OCI-LY7 (cell line): ENCODE results near the gene CNTF. TPM values are rescaled to one million over a fixed set of nuclear protein-coding genes. Genes with fewer than 3 reads are reported as not detected.

ENCODE experiments used
- BruUV-seq: library from RNA; stranded (reverse); fragments of 400-500 nt; replicated peaks from 2 replicates; lab custom pipeline; 2021; lab: Mats Ljungman, UMichigan
- CTCF ChIA-PET: fragments of 300-600 bp; sonication (Branson Sonifier 250); formaldehyde crosslinking; loops from one replicate; lab custom pipeline; 2022; ENCODE audit warnings: antibody characterized with exemption; ENCODE audit not compliant: unreplicated experiment; lab: Charles Lee
- POLR2A ChIA-PET: fragments of 300-600 bp; sonication (Branson Sonifier 250); formaldehyde crosslinking; loops from one replicate; lab custom pipeline; 2022; ENCODE audit warnings: antibody characterized with exemption; lab: Charles Lee
- DNase-seq: peaks from one replicate; pipeline ENCODE4 v3.0.0-alpha.2; 2015; ENCODE audit warnings: low spot score
- H2AFZ ChIP-seq: fragments of 200-600 bp; sonication (generic), shearing (Covaris generic); 2 replicates; pipeline ENCODE4 v1.6.1; 2014; ENCODE audit warnings: mild to moderate bottlenecking, antibody characterized with exemption, low read length, moderate library complexity
- H3K27ac ChIP-seq: fragments of 200-600 bp; sonication (generic); 2 replicates; pipeline ENCODE4 v1.5.1; 2014; ENCODE audit warnings: mixed run types, low read depth, mild to moderate bottlenecking, moderate library complexity, low read length, inconsistent platforms; ENCODE audit not compliant: poor library complexity, severe bottlenecking
- H3K36me3 ChIP-seq: fragments of 200-600 bp; sonication (generic); 2 replicates; pipeline ENCODE4 v1.6.1; 2014; ENCODE audit warnings: mild to moderate bottlenecking, antibody characterized with exemption, low read length, moderate library complexity, mixed read lengths; ENCODE audit not compliant: insufficient read depth
- H3K4me1 ChIP-seq: fragments of 200-600 bp; sonication (generic); 2 replicates; pipeline ENCODE4 v1.5.1; 2014; ENCODE audit warnings: mild to moderate bottlenecking, low read length; ENCODE audit not compliant: insufficient read depth, poor library complexity, severe bottlenecking
- H3K4me2 ChIP-seq: fragments of 200-600 bp; sonication (generic); 2 replicates; pipeline ENCODE4 v1.6.1; 2014; ENCODE audit warnings: mild to moderate bottlenecking, low read length
- H3K4me3 ChIP-seq: fragments of 200-600 bp; sonication (generic); 2 replicates; pipeline ENCODE4 v1.5.1; 2014; ENCODE audit warnings: mild to moderate bottlenecking, low read depth, low read length; ENCODE audit not compliant: poor library complexity, severe bottlenecking
- H3K79me2 ChIP-seq: fragments of 200-600 bp; sonication (generic); 2 replicates; pipeline ENCODE4 v1.6.1; 2016; ENCODE audit warnings: low read depth, mild to moderate bottlenecking, low read length, moderate library complexity, mixed read lengths; ENCODE audit not compliant: insufficient read depth
- H3K9me2 ChIP-seq: fragments of 200-600 bp; sonication (generic); 2 replicates; pipeline ENCODE4 v1.6.1; 2016; ENCODE audit warnings: mild to moderate bottlenecking, low read length, mixed read lengths; ENCODE audit not compliant: insufficient read depth
- H3K9me3 ChIP-seq: fragments of 200-600 bp; sonication (generic); 2 replicates; pipeline ENCODE4 v1.6.1; 2014; ENCODE audit warnings: mild to moderate bottlenecking, mixed run types, low read length, mixed read lengths
- H4K20me1 ChIP-seq: fragments of 200-600 bp; sonication (generic); 2 replicates; pipeline ENCODE4 v1.6.1; 2014; ENCODE audit warnings: mild to moderate bottlenecking, antibody characterized with exemption, low read length, moderate library complexity, mixed read lengths; ENCODE audit not compliant: insufficient read depth
- CTCF ChIP-seq: fragments of 200-600 bp; sonication (generic); conservative IDR thresholded peaks from 2 replicates; pipeline ENCODE4 v1.5.1; 2014; ENCODE audit warnings: mild to moderate bottlenecking, antibody characterized with exemption, low read length, moderate library complexity, mixed read lengths
- EZH2phosphoT487 ChIP-seq: fragments of 200-600 bp; sonication (generic); IDR thresholded peaks from 2 replicates; pipeline ENCODE4 v1.6.1; 2018; ENCODE audit warnings: low read depth, borderline replicate concordance, mild to moderate bottlenecking, mixed run types, antibody characterized with exemption, low read length, moderate library complexity, mixed read lengths
- intact Hi-C: fragments of 100-400 bp; cut with micrococcal nuclease; formaldehyde crosslinking; loops from one replicate; pipeline ENCODE4 v1.10.0; 2022; ENCODE audit not compliant: unreplicated experiment
- total RNA-seq, 2 experiments: library from RNA; depleted of rRNA in 1 of 2; stranded (reverse); fragments of >200 nt in 1 of 2; shearing (Covaris generic) in 1 of 2; gene quantifications; 2 replicates each; pipeline ENCODE4 v1.2.3, GENCODE V29; 2014 to 2022

CNTF gene
- total RNA-seq, 2 experiments from 2014 or later: 3.3 to 3.4 TPM

GRCh38 chr11:58617976-58618557, 4.4 kb upstream of the CNTF start:
- POLR2A ChIA-PET: interaction anchor here (1.0 kb wide), 1 partner anchor 11 kb away, joined by 4 read pairs; no protein-coding TSS in a partner anchor
- Histone ChIP-seq H3K4me1 (peaks cover 4% of the 10 kb centered on the region), H3K4me3 (no peak overlapping the region), H3K9me3 (no peaks in the 10 kb centered on the region), H3K79me2 (no peaks in the 10 kb centered on the region), H3K9me2 (no peaks in the 10 kb centered on the region; the same call in 1 of the 2 replicates), H4K20me1 (0 out of 2 replicates have a peak, but pooled peaks cover 4% of the 10 kb centered on the region), H2AFZ (no peak overlapping the region), H3K4me2 (no peak overlapping the region), H3K27ac (no peak overlapping the region), H3K36me3 (peaks cover 100% of the 10 kb centered on the region)
- TF ChIP-seq EZH2phosphoT487 (no peak), CTCF (peak; percentile 62)
- no TSS peak for BruUV-seq
- intact Hi-C loops: loop anchor here (5.0 kb wide), 1 partner anchor 36 kb away; no protein-coding TSS in a partner anchor
- CTCF ChIA-PET: no interaction called here
- peak; percentile 12 for DNase-seq

GRCh38 chr11:58621586-58622262, 741 bp upstream of the CNTF start:
- H3K27ac ChIP-seq: no peak overlapping the region
- H3K4me1 ChIP-seq: peaks cover 6% of the 10 kb centered on the region
- no peaks in the 10 kb centered on the region for H3K79me2 ChIP-seq
- no peak for DNase-seq
- no TSS peak for BruUV-seq
- no peaks in the 10 kb centered on the region for H3K9me3 ChIP-seq
- TF ChIP-seq CTCF (no peak), EZH2phosphoT487 (no peak)
- no peak overlapping the region for H3K4me3 ChIP-seq
- no peaks in the 10 kb centered on the region; the same call in 1 of the 2 replicates for H3K9me2 ChIP-seq
- no peaks in the 10 kb centered on the region for H4K20me1 ChIP-seq
- ChIA-PET CTCF (no interaction called here), POLR2A (interaction anchor here (0.9 to 2.7 kb wide), 3 partner anchors 12 to 58 kb away, joined by 3 to 9 read pairs (median 3); no protein-coding TSS in a partner anchor)
- intact Hi-C loops: no loop called here
- peaks cover 98% of the 10 kb centered on the region for H3K36me3 ChIP-seq
- no peak overlapping the region for H2AFZ ChIP-seq
- H3K4me2 ChIP-seq: no peak overlapping the region

- ChIA-PET CTCF (no interaction called here), POLR2A (no interaction called here)
- H3K9me2 ChIP-seq: no peaks in the 10 kb centered on the region; the same call in 1 of the 2 replicates
- intact Hi-C loops: no loop called here
- no peak for DNase-seq
- H3K9me3 ChIP-seq: no peaks in the 10 kb centered on the region
- no peak overlapping the region for H3K4me3 ChIP-seq
- no peak overlapping the region for H2AFZ ChIP-seq
- no peaks in the 10 kb centered on the region for H4K20me1 ChIP-seq
- H3K4me2 ChIP-seq: no peak overlapping the region
- H3K36me3 ChIP-seq: peaks cover 79% of the 10 kb centered on the region
- TF ChIP-seq CTCF (no peak), EZH2phosphoT487 (no peak)
- H3K79me2 ChIP-seq: no peaks in the 10 kb centered on the region
- H3K27ac ChIP-seq: no peak overlapping the region
- H3K4me1 ChIP-seq: peaks cover 12% of the 10 kb centered on the region
- BruUV-seq: no TSS peak
These were observed 2.6 kb downstream of the CNTF start for GRCh38 chr11:58625086-58625485.
